Duodenal mucosa (tissue), 2 donors: ENCODE measurements around the gene PKD1L1.
"Not testable (repeated sequence)": the region's sequence is repeated elsewhere in the genome, so short reads cannot be mapped to it uniquely, and the experiment has no call there.

ENCODE experiments used
- H3K27ac ChIP-seq: one replicate; pipeline ENCODE4 v1.7.0; 2013; ENCODE audit warnings: low read depth, low read length
- H3K27me3 ChIP-seq, 2 donors: one replicate each; pipeline ENCODE4 v1.7.0; 2013; ENCODE audit warnings: low read length in 2 of 2, control low read depth in 1 of 2; ENCODE audit not compliant: insufficient read depth in 2 of 2, control insufficient read depth in 1 of 2
- H3K36me3 ChIP-seq, 2 donors: one replicate each; pipeline ENCODE4 v1.7.0; 2013; ENCODE audit warnings: low read length in 2 of 2, control low read depth in 1 of 2; ENCODE audit not compliant: insufficient read depth in 2 of 2, control insufficient read depth in 1 of 2
- H3K4me1 ChIP-seq, 2 donors: one replicate each; pipeline ENCODE4 v1.7.0; 2013; ENCODE audit warnings: low read length in 2 of 2, control low read depth in 1 of 2; ENCODE audit not compliant: insufficient read depth in 2 of 2, control insufficient read depth in 1 of 2
- H3K4me3 ChIP-seq, 2 donors: one replicate each; pipeline ENCODE4 v1.7.0; 2013; ENCODE audit warnings: low read length in 2 of 2, low read depth in 1 of 2
- H3K9ac ChIP-seq, 2 donors: one replicate each; pipeline ENCODE4 v1.7.0; 2013; ENCODE audit warnings: low read length in 2 of 2, low read depth in 1 of 2
- H3K9me3 ChIP-seq, 2 donors: one replicate each; pipeline ENCODE4 v1.7.0; 2013; ENCODE audit warnings: low read length in 2 of 2, control low read depth in 1 of 2; ENCODE audit not compliant: control insufficient read depth in 1 of 2

The PKD1L1 gene

GRCh38 chr7:47932016-47932415 lies 16.2 kb downstream of the PKD1L1 start:
- no peaks in the 10 kb centered on the region for H3K27me3 ChIP-seq
- H3K9me3 ChIP-seq, result no peaks in the 10 kb centered on the region
- no peaks in the 10 kb centered on the region for H3K36me3 ChIP-seq
- no peak overlapping the region for H3K27ac ChIP-seq
- H3K9ac ChIP-seq, result no peak overlapping the region
- no peaks in the 10 kb centered on the region for H3K4me1 ChIP-seq
- H3K4me3 ChIP-seq, result no peak overlapping the region

- Histone ChIP-seq H3K9ac (no peak overlapping the region), H3K27me3 (no peaks in the 10 kb centered on the region), H3K27ac (no peak overlapping the region), H3K9me3 (no peaks in the 10 kb centered on the region), H3K4me3 (no peak overlapping the region), H3K4me1 (no peaks in the 10 kb centered on the region), H3K36me3 (no peaks in the 10 kb centered on the region)
These were observed 17.0 kb downstream of the PKD1L1 start for GRCh38 chr7:47931005-47932004.

- Histone ChIP-seq H3K9ac (no peak overlapping the region), H3K9me3 (no peaks in the 10 kb centered on the region), H3K36me3 (no peaks in the 10 kb centered on the region), H3K4me1 (no peaks in the 10 kb centered on the region), H3K4me3 (no peak overlapping the region), H3K27me3 (no peaks in the 10 kb centered on the region), H3K27ac (no peak overlapping the region)
These were observed 24.0 kb downstream of the PKD1L1 start for GRCh38 chr7:47924266-47924665.

GRCh38 chr7:47923081-47923875 lies 25.0 kb downstream of the PKD1L1 start:
- not testable (repeated sequence) for H3K27me3 ChIP-seq, H3K36me3 ChIP-seq, H3K27ac ChIP-seq, H3K4me1 ChIP-seq, H3K4me3 ChIP-seq, H3K9ac ChIP-seq, H3K9me3 ChIP-seq

- not testable (repeated sequence) for H3K27me3 ChIP-seq, H3K36me3 ChIP-seq, H3K4me3 ChIP-seq, H3K9me3 ChIP-seq, H3K4me1 ChIP-seq, H3K9ac ChIP-seq, H3K27ac ChIP-seq
These were observed 31.8 kb downstream of the PKD1L1 start for GRCh38 chr7:47916514-47916913.

- H3K4me3 ChIP-seq, result no peak overlapping the region
- no peaks in the 10 kb centered on the region for H3K36me3 ChIP-seq
- peaks cover 0 to 9% of the 10 kb centered on the region in 2 donors for H3K27me3 ChIP-seq
- H3K9me3 ChIP-seq, result no peaks in the 10 kb centered on the region
- H3K9ac ChIP-seq, result no peak overlapping the region
- H3K4me1 ChIP-seq, result no peaks in the 10 kb centered on the region
- no peak overlapping the region for H3K27ac ChIP-seq
These were observed 32.7 kb downstream of the PKD1L1 start for GRCh38 chr7:47915616-47915976.

GRCh38 chr7:47914717-47915615 lies 33.3 kb downstream of the PKD1L1 start:
- Histone ChIP-seq H3K4me3 (no peak overlapping the region), H3K27me3 (peaks cover 0 to 9% of the 10 kb centered on the region in 2 donors), H3K4me1 (no peaks in the 10 kb centered on the region), H3K36me3 (no peaks in the 10 kb centered on the region), H3K27ac (no peak overlapping the region), H3K9me3 (no peaks in the 10 kb centered on the region), H3K9ac (no peak overlapping the region)

- no peaks in the 10 kb centered on the region for H3K36me3 ChIP-seq
- H3K9me3 ChIP-seq, result no peaks in the 10 kb centered on the region
- no peak overlapping the region for H3K27ac ChIP-seq
- H3K9ac ChIP-seq, result no peak overlapping the region
- H3K27me3 ChIP-seq, result peaks cover 0 to 9% of the 10 kb centered on the region in 2 donors
- no peak overlapping the region for H3K4me3 ChIP-seq
- no peaks in the 10 kb centered on the region for H3K4me1 ChIP-seq
These were observed 35.9 kb downstream of the PKD1L1 start for GRCh38 chr7:47912332-47912731.

GRCh38 chr7:47908720-47909119 lies 39.5 kb downstream of the PKD1L1 start:
- Histone ChIP-seq H3K9ac (no peak overlapping the region), H3K4me3 (no peak overlapping the region), H3K27me3 (no peaks in the 10 kb centered on the region), H3K4me1 (no peaks in the 10 kb centered on the region), H3K36me3 (no peaks in the 10 kb centered on the region), H3K27ac (no peak overlapping the region), H3K9me3 (no peaks in the 10 kb centered on the region)
